ENCODE results near the gene NOTCH2NLA. TPM values are rescaled to one million over a fixed set of nuclear protein-coding genes. Genes with fewer than 3 reads are reported as not detected.
"Not testable (repeated sequence)": the region's sequence is repeated elsewhere in the genome, so short reads cannot be mapped to it uniquely, and the experiment has no call there.

The NOTCH2NLA gene
- 10 to 100 TPM; 38.8 to 67.4 (median 53.0) TPM for total RNA-seq
- total RNA-seq (2013), result 37.3 TPM
- total RNA-seq, result 0.73 to 10.2 (median 2.0) reads per million in 29 experiments

- H3K4me1 ChIP-seq (ENCODE audit: control insufficient read depth in 1 of 2, extremely low read depth in 1 of 2, insufficient read depth in 2 of 2, low read length in 2 of 2); CTCF ChIA-PET; H3K36me3 Mint-ChIP-seq; H3K27me3 ChIP-seq (replicated peaks in 1 of 2; ENCODE audit: control insufficient read depth in 2 of 2, extremely low read depth in 1 of 2, insufficient read depth in 2 of 2, low read length in 1 of 2); H3K4me1 Mint-ChIP-seq; POLR2A ChIA-PET; H3K27ac ChIP-seq (ENCODE audit: low read length); H3K27me3 Mint-ChIP-seq; H3K9me3 ChIP-seq; H3K9me3 Mint-ChIP-seq; H3K36me3 ChIP-seq (ENCODE audit: control insufficient read depth in 2 of 2, extremely low read depth in 1 of 2, insufficient read depth in 1 of 2, low read length in 1 of 2): not testable (repeated sequence)
- peak within 1 kb of the TSS; percentile 60 to 79 (median 69) for H3K4me3 Mint-ChIP-seq
- 0% methylated on average over 10 of the region's 72 CpGs for WGBS (ENCODE audit: insufficient coverage)
- peak within 1 kb of the TSS in 1 of 2 donors; percentile 58 for H3K27ac Mint-ChIP-seq
- peak; percentile 69 to 87 (median 82) for ATAC-seq (replicated peaks in 1 of 4)
- DNase-seq, result peak in 32 of 35 experiments; percentile 0 to 76 (median 28)
- H3K4me3 ChIP-seq (ENCODE audit: control insufficient read depth in 1 of 2, extremely low read depth in 1 of 2, low read length in 1 of 2), result peak within 1 kb of the TSS in 1 of 2 donors; percentile 49
Measured at GRCh38 chr1:146228710-146229477, at the start of gene NOTCH2NLA. Gene NOTCH2NLA, minus strand, starts transcription at chr1:146229021. Its CDS starts 39,684 bp downstream, at chr1:146189337.

- H3K4me1 Mint-ChIP-seq; H3K4me3 ChIP-seq (ENCODE audit: control insufficient read depth in 1 of 2, extremely low read depth in 1 of 2, low read length in 1 of 2); H3K27me3 Mint-ChIP-seq; H3K27me3 ChIP-seq (replicated peaks in 1 of 2; ENCODE audit: control insufficient read depth in 2 of 2, extremely low read depth in 1 of 2, insufficient read depth in 2 of 2, low read length in 1 of 2); H3K27ac ChIP-seq (ENCODE audit: low read length); H3K4me1 ChIP-seq (ENCODE audit: control insufficient read depth in 1 of 2, extremely low read depth in 1 of 2, insufficient read depth in 2 of 2, low read length in 2 of 2); H3K36me3 Mint-ChIP-seq; H3K36me3 ChIP-seq (ENCODE audit: control insufficient read depth in 2 of 2, extremely low read depth in 1 of 2, insufficient read depth in 1 of 2, low read length in 1 of 2); H3K4me3 Mint-ChIP-seq; POLR2A ChIA-PET; CTCF ChIA-PET; H3K9me3 ChIP-seq; H3K9me3 Mint-ChIP-seq; H3K27ac Mint-ChIP-seq; DNase-seq: not testable (repeated sequence)
- ATAC-seq (replicated peaks in 1 of 4), result peak in 1 of 4 experiments; percentile 44
- no CpG with 5 or more reads among the region's 3 CpGs for WGBS (ENCODE audit: insufficient coverage)
Measured at GRCh38 chr1:146278346-146278745, 49.5 kb upstream of the NOTCH2NLA start.

- CTCF ChIA-PET; H3K36me3 ChIP-seq (ENCODE audit: control insufficient read depth in 2 of 2, extremely low read depth in 1 of 2, insufficient read depth in 1 of 2, low read length in 1 of 2): not testable (repeated sequence)
Measured at GRCh38 chr1:146277087-146277486, 48.3 kb upstream of the NOTCH2NLA start.

GRCh38 chr1:146274083-146274482 lies 45.3 kb upstream of the NOTCH2NLA start:
- H3K27ac Mint-ChIP-seq; DNase-seq; POLR2A ChIA-PET; H3K27ac ChIP-seq (ENCODE audit: low read length); ATAC-seq (replicated peaks in 1 of 4); H3K4me3 ChIP-seq (ENCODE audit: control insufficient read depth in 1 of 2, extremely low read depth in 1 of 2, low read length in 1 of 2); CTCF ChIA-PET; H3K27me3 Mint-ChIP-seq; H3K4me1 Mint-ChIP-seq; H3K4me1 ChIP-seq (ENCODE audit: control insufficient read depth in 1 of 2, extremely low read depth in 1 of 2, insufficient read depth in 2 of 2, low read length in 2 of 2); H3K36me3 ChIP-seq (ENCODE audit: control insufficient read depth in 2 of 2, extremely low read depth in 1 of 2, insufficient read depth in 1 of 2, low read length in 1 of 2); H3K27me3 ChIP-seq (replicated peaks in 1 of 2; ENCODE audit: control insufficient read depth in 2 of 2, extremely low read depth in 1 of 2, insufficient read depth in 2 of 2, low read length in 1 of 2); H3K4me3 Mint-ChIP-seq; H3K9me3 ChIP-seq; H3K36me3 Mint-ChIP-seq; H3K9me3 Mint-ChIP-seq: not testable (repeated sequence)
- WGBS (ENCODE audit: insufficient coverage), result no CpG with 5 or more reads among the region's 3 CpGs

More at GRCh38 chr1:146277087-146277486, 48.3 kb upstream of the NOTCH2NLA start:
- H3K27me3 ChIP-seq (replicated peaks in 1 of 2; ENCODE audit: control insufficient read depth in 2 of 2, extremely low read depth in 1 of 2, insufficient read depth in 2 of 2, low read length in 1 of 2); H3K9me3 ChIP-seq; POLR2A ChIA-PET; H3K27ac ChIP-seq (ENCODE audit: low read length); H3K4me3 ChIP-seq (ENCODE audit: control insufficient read depth in 1 of 2, extremely low read depth in 1 of 2, low read length in 1 of 2); H3K27ac Mint-ChIP-seq; H3K4me1 ChIP-seq (ENCODE audit: control insufficient read depth in 1 of 2, extremely low read depth in 1 of 2, insufficient read depth in 2 of 2, low read length in 2 of 2); H3K4me3 Mint-ChIP-seq; DNase-seq; H3K27me3 Mint-ChIP-seq; H3K9me3 Mint-ChIP-seq; H3K36me3 Mint-ChIP-seq; H3K4me1 Mint-ChIP-seq; ATAC-seq (replicated peaks in 1 of 4): not testable (repeated sequence)
- WGBS (ENCODE audit: insufficient coverage), result no CpG with 5 or more reads among the region's 2 CpGs

GRCh38 chr1:146273194-146273593 lies 44.4 kb upstream of the NOTCH2NLA start:
- H3K36me3 ChIP-seq (ENCODE audit: control insufficient read depth in 2 of 2, extremely low read depth in 1 of 2, insufficient read depth in 1 of 2, low read length in 1 of 2); H3K4me3 Mint-ChIP-seq; DNase-seq; ATAC-seq (replicated peaks in 1 of 4); H3K36me3 Mint-ChIP-seq; POLR2A ChIA-PET; H3K4me3 ChIP-seq (ENCODE audit: control insufficient read depth in 1 of 2, extremely low read depth in 1 of 2, low read length in 1 of 2); H3K27ac Mint-ChIP-seq; H3K27me3 ChIP-seq (replicated peaks in 1 of 2; ENCODE audit: control insufficient read depth in 2 of 2, extremely low read depth in 1 of 2, insufficient read depth in 2 of 2, low read length in 1 of 2); H3K27me3 Mint-ChIP-seq; CTCF ChIA-PET; H3K9me3 ChIP-seq; H3K4me1 ChIP-seq (ENCODE audit: control insufficient read depth in 1 of 2, extremely low read depth in 1 of 2, insufficient read depth in 2 of 2, low read length in 2 of 2); H3K27ac ChIP-seq (ENCODE audit: low read length); H3K4me1 Mint-ChIP-seq; H3K9me3 Mint-ChIP-seq: not testable (repeated sequence)
- no CpG with 5 or more reads among the region's 5 CpGs for WGBS (ENCODE audit: insufficient coverage)

GRCh38 chr1:146272734-146273133 lies 43.9 kb upstream of the NOTCH2NLA start:
- H3K36me3 ChIP-seq (ENCODE audit: control insufficient read depth in 2 of 2, extremely low read depth in 1 of 2, insufficient read depth in 1 of 2, low read length in 1 of 2); CTCF ChIA-PET; H3K4me1 ChIP-seq (ENCODE audit: control insufficient read depth in 1 of 2, extremely low read depth in 1 of 2, insufficient read depth in 2 of 2, low read length in 2 of 2); H3K9me3 ChIP-seq; DNase-seq; POLR2A ChIA-PET; H3K27me3 Mint-ChIP-seq; H3K4me3 Mint-ChIP-seq; H3K27ac ChIP-seq (ENCODE audit: low read length); H3K27ac Mint-ChIP-seq; H3K9me3 Mint-ChIP-seq; H3K27me3 ChIP-seq (replicated peaks in 1 of 2; ENCODE audit: control insufficient read depth in 2 of 2, extremely low read depth in 1 of 2, insufficient read depth in 2 of 2, low read length in 1 of 2); ATAC-seq (replicated peaks in 1 of 4); H3K36me3 Mint-ChIP-seq; H3K4me1 Mint-ChIP-seq; H3K4me3 ChIP-seq (ENCODE audit: control insufficient read depth in 1 of 2, extremely low read depth in 1 of 2, low read length in 1 of 2): not testable (repeated sequence)
- no CpG with 5 or more reads among the region's 3 CpGs for WGBS (ENCODE audit: insufficient coverage)

- H3K4me3 ChIP-seq (ENCODE audit: control insufficient read depth in 1 of 2, extremely low read depth in 1 of 2, low read length in 1 of 2); H3K36me3 Mint-ChIP-seq; ATAC-seq (replicated peaks in 1 of 4); H3K27me3 Mint-ChIP-seq; H3K9me3 ChIP-seq; H3K9me3 Mint-ChIP-seq; H3K4me1 ChIP-seq (ENCODE audit: control insufficient read depth in 1 of 2, extremely low read depth in 1 of 2, insufficient read depth in 2 of 2, low read length in 2 of 2); H3K27ac Mint-ChIP-seq; POLR2A ChIA-PET; DNase-seq; H3K27me3 ChIP-seq (replicated peaks in 1 of 2; ENCODE audit: control insufficient read depth in 2 of 2, extremely low read depth in 1 of 2, insufficient read depth in 2 of 2, low read length in 1 of 2); H3K27ac ChIP-seq (ENCODE audit: low read length); H3K36me3 ChIP-seq (ENCODE audit: control insufficient read depth in 2 of 2, extremely low read depth in 1 of 2, insufficient read depth in 1 of 2, low read length in 1 of 2); CTCF ChIA-PET; H3K4me1 Mint-ChIP-seq; H3K4me3 Mint-ChIP-seq: not testable (repeated sequence)
- WGBS (ENCODE audit: insufficient coverage), result no CpG with 5 or more reads among the region's 2 CpGs
Measured at GRCh38 chr1:146271977-146272376, 43.2 kb upstream of the NOTCH2NLA start.
